ENCODE results near the gene MLX.
"Not testable (repeated sequence)": the region's sequence is repeated elsewhere in the genome, so short reads cannot be mapped to it uniquely, and the experiment has no call there.

The MLX gene

GRCh38 chr17:42543190-42544079 lies 23.5 kb upstream of the MLX start:
- no peaks in the 10 kb centered on the region for H3K27me3 ChIP-seq (ENCODE audit: control insufficient read depth, low read length)
- H3K4me3 ChIP-seq (ENCODE audit: low read length): no peak overlapping the region
- H3K79me2 ChIP-seq (ENCODE audit: control insufficient read depth, low read length): no peaks in the 10 kb centered on the region
- H3K4me2 ChIP-seq (ENCODE audit: low read length): no peak overlapping the region
- H3K4me1 ChIP-seq (ENCODE audit: control insufficient read depth, low read length): peaks cover 4% of the 10 kb centered on the region
- TF ChIP-seq EZH2phosphoT487 (IDR thresholded peaks at IDR 0.05; ENCODE audit: borderline replicate concordance, low read length) (no peak), CTCF (IDR thresholded peaks at IDR 0.05; ENCODE audit: low read depth, low read length, poor library complexity, severe bottlenecking) (no peak)
- peaks cover 10% of the 10 kb centered on the region; the same call in 1 of the 2 replicates for H3K36me3 ChIP-seq (ENCODE audit: control insufficient read depth, low read length)
- H3K9me3 ChIP-seq (ENCODE audit: control insufficient read depth, insufficient read depth, low read length): no peaks in the 10 kb centered on the region
- no peak overlapping the region for H3K27ac ChIP-seq (ENCODE audit: low read depth, low read length)
- no peaks in the 10 kb centered on the region for H3K9me2 ChIP-seq (replicated peaks; ENCODE audit: control insufficient read depth, low read length)
- no peaks in the 10 kb centered on the region for H3F3A ChIP-seq (ENCODE audit: control insufficient read depth, insufficient read depth)
- H4K20me1 ChIP-seq (ENCODE audit: control insufficient read depth, insufficient read depth, low read depth, low read length): no peaks in the 10 kb centered on the region

- Histone ChIP-seq H3K27me3 (ENCODE audit: control insufficient read depth, low read length) (no peaks in the 10 kb centered on the region), H3F3A (ENCODE audit: control insufficient read depth, insufficient read depth) (no peaks in the 10 kb centered on the region), H3K27ac (ENCODE audit: low read depth, low read length) (no peak overlapping the region), H3K4me3 (ENCODE audit: low read length) (no peak overlapping the region), H4K20me1 (ENCODE audit: control insufficient read depth, insufficient read depth, low read depth, low read length) (no peaks in the 10 kb centered on the region), H3K4me1 (ENCODE audit: control insufficient read depth, low read length) (peaks cover 10% of the 10 kb centered on the region), H3K36me3 (ENCODE audit: control insufficient read depth, low read length) (no peaks in the 10 kb centered on the region; the same call in 1 of the 2 replicates), H3K9me2 (replicated peaks; ENCODE audit: control insufficient read depth, low read length) (no peaks in the 10 kb centered on the region), H3K9me3 (ENCODE audit: control insufficient read depth, insufficient read depth, low read length) (no peaks in the 10 kb centered on the region), H3K79me2 (ENCODE audit: control insufficient read depth, low read length) (no peaks in the 10 kb centered on the region), H3K4me2 (ENCODE audit: low read length) (no peak overlapping the region)
- TF ChIP-seq CTCF (IDR thresholded peaks at IDR 0.05; ENCODE audit: low read depth, low read length, poor library complexity, severe bottlenecking): no peak
- TF ChIP-seq EZH2phosphoT487 (IDR thresholded peaks at IDR 0.05; ENCODE audit: borderline replicate concordance, low read length): no peak
Measured at GRCh38 chr17:42544874-42545283, 22.0 kb upstream of the MLX start.

- not testable (repeated sequence) for H3K9me2 ChIP-seq (replicated peaks; ENCODE audit: control insufficient read depth, low read length); H3K79me2 ChIP-seq (ENCODE audit: control insufficient read depth, low read length); H4K20me1 ChIP-seq (ENCODE audit: control insufficient read depth, insufficient read depth, low read depth, low read length); H3K4me2 ChIP-seq (ENCODE audit: low read length); H3K27ac ChIP-seq (ENCODE audit: low read depth, low read length); H3K36me3 ChIP-seq (ENCODE audit: control insufficient read depth, low read length); H3K4me3 ChIP-seq (ENCODE audit: low read length); H3F3A ChIP-seq (ENCODE audit: control insufficient read depth, insufficient read depth); H3K27me3 ChIP-seq (ENCODE audit: control insufficient read depth, low read length); H3K9me3 ChIP-seq (ENCODE audit: control insufficient read depth, insufficient read depth, low read length)
- H3K4me1 ChIP-seq (ENCODE audit: control insufficient read depth, low read length): peaks cover 10% of the 10 kb centered on the region
Measured at GRCh38 chr17:42545755-42546505, 21.0 kb upstream of the MLX start.

GRCh38 chr17:42547001-42547461 lies 19.9 kb upstream of the MLX start:
- H3K27me3 ChIP-seq (ENCODE audit: control insufficient read depth, low read length): no peaks in the 10 kb centered on the region
- peaks cover 10% of the 10 kb centered on the region for H3K4me1 ChIP-seq (ENCODE audit: control insufficient read depth, low read length)
- no peaks in the 10 kb centered on the region for H4K20me1 ChIP-seq (ENCODE audit: control insufficient read depth, insufficient read depth, low read depth, low read length)
- H3K9me2 ChIP-seq (replicated peaks; ENCODE audit: control insufficient read depth, low read length): no peaks in the 10 kb centered on the region
- no peaks in the 10 kb centered on the region for H3F3A ChIP-seq (ENCODE audit: control insufficient read depth, insufficient read depth)
- H3K9me3 ChIP-seq (ENCODE audit: control insufficient read depth, insufficient read depth, low read length): no peaks in the 10 kb centered on the region
- H3K4me2 ChIP-seq (ENCODE audit: low read length): no peak overlapping the region
- H3K4me3 ChIP-seq (ENCODE audit: low read length): no peak overlapping the region
- no peaks in the 10 kb centered on the region for H3K79me2 ChIP-seq (ENCODE audit: control insufficient read depth, low read length)
- H3K27ac ChIP-seq (ENCODE audit: low read depth, low read length): no peak overlapping the region
- TF ChIP-seq EZH2phosphoT487 (IDR thresholded peaks at IDR 0.05; ENCODE audit: borderline replicate concordance, low read length) (no peak), CTCF (IDR thresholded peaks at IDR 0.05; ENCODE audit: low read depth, low read length, poor library complexity, severe bottlenecking) (no peak)
- H3K36me3 ChIP-seq (ENCODE audit: control insufficient read depth, low read length): no peaks in the 10 kb centered on the region

All from DOHH2 (cell line).